Esophagus squamous epithelium (tissue), 5 donors: ENCODE results near the gene AOPEP. TPM values are rescaled to one million over a fixed set of nuclear protein-coding genes. Genes with fewer than 3 reads are reported as not detected.

Source experiments
- DNase-seq: peaks from one replicate; lab custom pipeline; 2025; lab: John Stamatoyannopoulos, UW
- H3K27ac ChIP-seq, 4 donors: fragments of 200-600 bp; sonication (generic); one replicate each; pipeline ENCODE4 v1.5.1; 2016 to 2019; ENCODE audit warnings: mild to moderate bottlenecking in 1 of 4
- H3K27me3 ChIP-seq, 4 donors: fragments of 200-600 bp; sonication (generic); 1 replicate in 3 of 4; 2 replicates in 1 of 4; pipeline versions ENCODE4 v1.5.1 to v1.6.0; 2017 to 2021; ENCODE audit warnings: antibody characterized with exemption in 1 of 4
- H3K36me3 ChIP-seq, 3 donors: fragments of 200-600 bp; sonication (generic); one replicate each; pipeline ENCODE4 v1.5.1; 2016 to 2019
- H3K4me1 ChIP-seq, 3 donors: fragments of 200-600 bp; sonication (generic); one replicate each; pipeline ENCODE4 v1.5.1; 2017 to 2019
- H3K4me3 ChIP-seq, 4 donors: fragments of 200-600 bp; sonication (generic); 1 replicate in 3 of 4; 2 replicates in 1 of 4; pipeline ENCODE4 v1.5.1; 2016 to 2019; ENCODE audit warnings: mild to moderate bottlenecking in 2 of 4, moderate library complexity in 1 of 4
- H3K9me3 ChIP-seq, 3 donors: fragments of 200-600 bp; sonication (generic); one replicate each; pipeline ENCODE4 v1.5.1; 2016 to 2019
- POLR2A ChIP-seq, 4 donors: fragments of 450-650 bp; IDR thresholded peaks; one replicate each; pipeline ENCODE4 v1.6.1; 2017; ENCODE audit warnings: antibody characterized with exemption in 4 of 4, mild to moderate bottlenecking in 4 of 4, moderate library complexity in 3 of 4
- WGBS, 2 donors: methylation state at CpG; one replicate each; pipeline ENCODE4 v1.1.5; 2018; 5-methylcytosine and 5-hydroxymethylcytosine counted together
- intact Hi-C: fragments of 100-400 bp; cut with DNase I; formaldehyde crosslinking; loops from one replicate; pipeline ENCODE4 v1.15.0; 2022
- total RNA-seq, 4 donors: library from RNA; depleted of rRNA; stranded (reverse); fragments of >200 nt; gene quantifications; one replicate each; pipeline ENCODE4 v1.1.0, GENCODE V29; 2016
- TF ChIP-seq, protein P1 (sequence below), 6 experiments: fragments of 450-650 bp in 4 of 6; fragments of 200-600 bp in 2 of 6; sonication (generic) in 2 of 6; IDR thresholded peaks; one replicate each; pipeline ENCODE4 v1.5.1; 2016 to 2019; ENCODE audit warnings: antibody characterized with exemption in 6 of 6, mild to moderate bottlenecking in 4 of 6, moderate library complexity in 4 of 6
- donor health status: DM: yes; HTN: yes; CAD: no.

Gene AOPEP
- total RNA-seq, 4 donors from 2014 or later = 101 to 300 (median 115) TPM

GRCh38 chr9:94778013-94778412 is 51.5 kb downstream of the AOPEP start:
- no peak for DNase-seq
- TF ChIP-seq POLR2A (IDR thresholded peaks at IDR 0.05) = no peak
- TF ChIP-seq, protein P1, sequence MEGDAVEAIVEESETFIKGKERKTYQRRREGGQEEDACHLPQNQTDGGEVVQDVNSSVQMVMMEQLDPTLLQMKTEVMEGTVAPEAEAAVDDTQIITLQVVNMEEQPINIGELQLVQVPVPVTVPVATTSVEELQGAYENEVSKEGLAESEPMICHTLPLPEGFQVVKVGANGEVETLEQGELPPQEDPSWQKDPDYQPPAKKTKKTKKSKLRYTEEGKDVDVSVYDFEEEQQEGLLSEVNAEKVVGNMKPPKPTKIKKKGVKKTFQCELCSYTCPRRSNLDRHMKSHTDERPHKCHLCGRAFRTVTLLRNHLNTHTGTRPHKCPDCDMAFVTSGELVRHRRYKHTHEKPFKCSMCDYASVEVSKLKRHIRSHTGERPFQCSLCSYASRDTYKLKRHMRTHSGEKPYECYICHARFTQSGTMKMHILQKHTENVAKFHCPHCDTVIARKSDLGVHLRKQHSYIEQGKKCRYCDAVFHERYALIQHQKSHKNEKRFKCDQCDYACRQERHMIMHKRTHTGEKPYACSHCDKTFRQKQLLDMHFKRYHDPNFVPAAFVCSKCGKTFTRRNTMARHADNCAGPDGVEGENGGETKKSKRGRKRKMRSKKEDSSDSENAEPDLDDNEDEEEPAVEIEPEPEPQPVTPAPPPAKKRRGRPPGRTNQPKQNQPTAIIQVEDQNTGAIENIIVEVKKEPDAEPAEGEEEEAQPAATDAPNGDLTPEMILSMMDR (IDR thresholded peaks at IDR 0.05) = no peak
- Histone ChIP-seq H3K4me1 (peaks cover 0 to 22% (median 7%) of the 10 kb centered on the region in 3 donors), H3K36me3 (no peaks in the 10 kb centered on the region), H3K4me3 (no peak overlapping the region), H3K27me3 (no peaks in the 10 kb centered on the region), H3K27ac (no peak overlapping the region), H3K9me3 (no peaks in the 10 kb centered on the region)
- 89% methylated on average over 4 of the region's 4 CpGs for WGBS, 2 donors
- intact Hi-C loops = no loop called here

DNA sequence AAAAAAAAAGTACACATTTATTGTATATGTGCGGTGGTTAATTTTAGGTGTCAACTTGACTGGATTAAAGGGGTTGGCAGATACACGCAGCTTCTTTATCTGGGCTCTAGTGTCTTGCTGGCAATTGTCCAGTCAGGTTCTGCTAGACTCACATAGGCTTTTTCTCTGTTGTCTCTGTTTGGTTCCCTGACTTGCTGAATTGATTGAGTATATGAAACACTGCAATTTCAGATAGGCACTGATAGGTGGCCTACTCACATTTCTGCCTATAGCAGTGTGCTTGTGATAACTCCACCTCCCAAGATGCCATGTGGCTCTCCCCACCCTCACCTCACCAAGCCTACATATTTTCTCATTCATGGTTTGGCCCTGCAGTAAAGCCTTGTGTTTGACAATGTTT is 52.5 kb downstream of the AOPEP start:
- H3K36me3 ChIP-seq = no peaks in the 10 kb centered on the region
- TF ChIP-seq POLR2A (IDR thresholded peaks at IDR 0.05) = no peak
- TF ChIP-seq, protein P1 (IDR thresholded peaks at IDR 0.05) = no peak
- peaks cover 0 to 27% (median 10%) of the 10 kb centered on the region in 3 donors for H3K4me1 ChIP-seq
- intact Hi-C loops = no loop called here
- H3K4me3 ChIP-seq = no peak overlapping the region
- H3K27ac ChIP-seq = no peak overlapping the region
- no peaks in the 10 kb centered on the region for H3K27me3 ChIP-seq
- H3K9me3 ChIP-seq = no peaks in the 10 kb centered on the region
- 47 to 82% methylated on average over 2 of the region's 2 CpGs for WGBS, 2 donors
- no peak for DNase-seq

- Histone ChIP-seq H3K27ac (no peak overlapping the region), H3K27me3 (no peaks in the 10 kb centered on the region), H3K9me3 (no peaks in the 10 kb centered on the region), H3K36me3 (no peaks in the 10 kb centered on the region), H3K4me1 (peaks cover 0 to 27% (median 10%) of the 10 kb centered on the region in 3 donors), H3K4me3 (no peak overlapping the region)
- TF ChIP-seq, protein P1 (IDR thresholded peaks at IDR 0.05) = no peak
- no peak for TF ChIP-seq POLR2A (IDR thresholded peaks at IDR 0.05)
- 85 to 91% methylated on average over 4 of the region's 4 CpGs for WGBS, 2 donors
- intact Hi-C loops = loop anchor here (5.0 to 10.0 kb wide), 2 partner anchors 225 to 348 kb away; no protein-coding TSS in a partner anchor
- no peak for DNase-seq
These were observed 53.3 kb downstream of the AOPEP start for GRCh38 chr9:94779693-94780290.

GRCh38 chr9:94780516-94780950 is 54.0 kb downstream of the AOPEP start:
- no peak for DNase-seq
- no peaks in the 10 kb centered on the region for H3K27me3 ChIP-seq
- no peak for TF ChIP-seq POLR2A (IDR thresholded peaks at IDR 0.05)
- TF ChIP-seq, protein P1 (IDR thresholded peaks at IDR 0.05) = no peak
- H3K4me3 ChIP-seq = no peak overlapping the region
- WGBS, 2 donors = 45 to 46% methylated on average over 5 of the region's 5 CpGs
- H3K27ac ChIP-seq = peak overlapping the region in 2 of 4 donors; percentile 40 to 41
- H3K9me3 ChIP-seq = no peaks in the 10 kb centered on the region
- peaks cover 0 to 27% (median 10%) of the 10 kb centered on the region in 3 donors for H3K4me1 ChIP-seq
- intact Hi-C loops = loop anchor here (5.0 to 10.0 kb wide), 2 partner anchors 224 to 347 kb away; no protein-coding TSS in a partner anchor
- H3K36me3 ChIP-seq = no peaks in the 10 kb centered on the region

GRCh38 chr9:94782355-94783101 is 56.0 kb downstream of the AOPEP start:
- Histone ChIP-seq H3K36me3 (no peaks in the 10 kb centered on the region), H3K9me3 (no peaks in the 10 kb centered on the region), H3K4me1 (peaks cover 0 to 40% (median 10%) of the 10 kb centered on the region in 3 donors), H3K4me3 (no peak overlapping the region), H3K27ac (peak overlapping the region; percentile 45 to 75 (median 56)), H3K27me3 (no peaks in the 10 kb centered on the region)
- WGBS, 2 donors = 34 to 37% methylated on average over 6 of the region's 6 CpGs
- TF ChIP-seq, protein P1 (IDR thresholded peaks at IDR 0.05) = no peak
- TF ChIP-seq POLR2A (IDR thresholded peaks at IDR 0.05) = no peak
- intact Hi-C loops = loop anchor here (5.0 to 10.0 kb wide), 2 partner anchors 222 to 345 kb away; no protein-coding TSS in a partner anchor
- DNase-seq = no peak
